ENCODE data around the gene USP4.
"Not testable (repeated sequence)": the region's sequence is repeated elsewhere in the genome, so short reads cannot be mapped to it uniquely, and the experiment has no call there.

Gene USP4

DNA sequence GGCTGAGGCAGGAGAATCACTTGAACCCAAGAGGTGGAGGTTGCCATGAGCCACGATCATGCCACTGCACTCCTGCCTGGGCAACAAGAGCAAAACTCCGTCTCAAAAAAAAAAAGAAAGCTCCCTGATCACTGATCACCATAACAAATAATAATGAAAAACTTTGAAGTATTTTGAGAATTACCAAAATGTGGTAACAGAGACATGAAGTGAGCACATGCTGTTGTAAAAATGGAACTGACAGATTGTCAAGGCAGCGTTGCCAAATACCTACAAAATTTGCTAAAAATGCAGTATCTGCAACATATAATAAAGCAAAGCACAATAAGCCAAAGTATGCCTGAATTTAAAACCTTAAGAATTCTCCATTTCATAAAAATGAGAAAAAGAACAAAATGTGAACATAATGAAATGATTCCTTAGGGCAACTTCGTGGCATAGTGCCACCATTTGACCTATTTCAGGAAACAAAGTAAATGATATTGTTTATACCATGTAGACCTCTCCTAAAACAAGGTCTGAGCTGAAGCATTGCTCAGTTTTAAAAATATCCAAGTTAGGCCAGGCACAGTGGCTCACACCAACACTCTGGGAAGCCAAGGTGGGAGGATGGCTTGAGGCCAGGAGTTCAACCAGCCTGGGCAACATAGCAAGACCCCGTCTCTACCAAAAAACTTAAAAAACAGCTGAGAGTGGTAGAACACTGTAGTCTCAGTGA, 5.8 kb downstream of the USP4 start:
- Mint-ChIP-seq H3K4me3 (no peak overlapping the region), H3K9me3 (no peaks in the 10 kb centered on the region), H3K27ac (peak overlapping the region; percentile 75), H3K4me1 (ENCODE audit: low read depth) (peaks cover 34% of the 10 kb centered on the region), H3K36me3 (ENCODE audit: low read depth) (peaks cover 91% of the 10 kb centered on the region), H3K27me3 (no peaks in the 10 kb centered on the region)
- intact Hi-C loops (cut with micrococcal nuclease) = no loop called here

DNA sequence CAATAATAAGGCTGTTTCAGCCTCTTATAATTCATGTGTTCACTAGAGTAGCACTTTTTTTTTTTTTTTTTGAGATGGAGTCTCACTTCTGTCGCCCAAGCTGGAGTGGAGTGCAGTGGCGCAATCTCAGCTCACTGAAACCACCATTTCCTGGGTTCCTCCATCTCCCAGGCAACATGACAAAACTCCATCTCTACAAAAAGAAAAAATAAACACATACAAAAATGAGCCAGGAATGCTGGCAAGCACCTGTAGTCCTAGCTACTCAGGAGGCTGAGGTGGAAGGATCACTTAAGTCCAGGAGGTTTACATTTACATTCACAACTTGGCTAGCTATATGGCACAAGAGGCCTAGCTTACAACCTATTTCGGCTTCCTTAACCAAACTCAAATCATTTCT, 6.8 kb downstream of the USP4 start:
- Mint-ChIP-seq H3K4me1 (ENCODE audit: low read depth) (peaks cover 24% of the 10 kb centered on the region), H3K27ac (peak overlapping the region; percentile 75), H3K36me3 (ENCODE audit: low read depth) (peaks cover 91% of the 10 kb centered on the region), H3K4me3 (no peak overlapping the region), H3K27me3 (no peaks in the 10 kb centered on the region), H3K9me3 (no peaks in the 10 kb centered on the region)
- intact Hi-C loops (cut with micrococcal nuclease) = no loop called here

DNA sequence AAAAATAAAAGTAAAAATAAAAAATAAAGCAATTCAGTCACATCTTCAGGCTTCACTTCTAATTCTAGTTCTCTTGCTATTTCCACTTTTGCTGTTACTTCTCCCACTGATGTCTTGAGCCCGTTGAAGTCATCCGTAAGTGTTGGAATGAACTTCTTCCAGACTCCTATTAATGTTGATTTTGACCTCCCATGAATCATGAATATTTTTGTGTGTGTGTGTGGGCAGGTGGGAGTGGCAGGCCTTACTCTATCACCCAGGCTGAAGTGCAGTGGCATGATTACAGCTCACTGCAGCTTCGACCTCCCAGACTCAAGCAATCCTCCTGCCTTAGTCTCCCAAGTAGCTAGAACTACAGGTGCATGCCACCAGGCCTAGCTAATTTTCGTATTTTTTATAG, 10.7 kb downstream of the USP4 start:
- Mint-ChIP-seq H3K36me3 (ENCODE audit: low read depth) (peaks cover 99% of the 10 kb centered on the region), H3K27me3 (no peaks in the 10 kb centered on the region), H3K9me3 (no peaks in the 10 kb centered on the region), H3K4me1 (ENCODE audit: low read depth) (peaks cover 13% of the 10 kb centered on the region), H3K4me3 (no peak overlapping the region), H3K27ac (no peak overlapping the region)
- intact Hi-C loops (cut with micrococcal nuclease) = no loop called here

DNA sequence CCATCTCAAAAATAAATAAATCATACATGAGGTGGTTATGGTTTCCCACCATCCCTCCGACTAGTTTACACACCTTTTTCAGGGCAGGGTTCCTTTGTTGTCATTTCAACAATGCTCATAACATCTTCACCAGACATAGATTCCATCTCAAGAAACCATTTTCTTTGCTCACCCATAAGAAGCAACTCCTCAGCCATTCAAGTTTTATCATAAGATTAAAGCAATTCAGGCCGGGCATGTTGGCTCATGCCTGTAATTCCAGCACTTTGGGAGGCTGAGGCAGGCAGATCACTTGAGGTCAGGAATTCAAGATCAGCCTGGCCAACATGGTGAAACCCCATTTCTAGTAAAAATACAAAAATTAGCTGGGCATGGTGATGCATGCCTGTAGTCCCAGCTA, 11.5 kb downstream of the USP4 start:
- H3K4me3 Mint-ChIP-seq; H3K4me1 Mint-ChIP-seq (ENCODE audit: low read depth); H3K27me3 Mint-ChIP-seq; H3K27ac Mint-ChIP-seq; H3K9me3 Mint-ChIP-seq; intact Hi-C loops (cut with micrococcal nuclease): not testable (repeated sequence)
- peaks cover 99% of the 10 kb centered on the region for H3K36me3 Mint-ChIP-seq (ENCODE audit: low read depth)

DNA sequence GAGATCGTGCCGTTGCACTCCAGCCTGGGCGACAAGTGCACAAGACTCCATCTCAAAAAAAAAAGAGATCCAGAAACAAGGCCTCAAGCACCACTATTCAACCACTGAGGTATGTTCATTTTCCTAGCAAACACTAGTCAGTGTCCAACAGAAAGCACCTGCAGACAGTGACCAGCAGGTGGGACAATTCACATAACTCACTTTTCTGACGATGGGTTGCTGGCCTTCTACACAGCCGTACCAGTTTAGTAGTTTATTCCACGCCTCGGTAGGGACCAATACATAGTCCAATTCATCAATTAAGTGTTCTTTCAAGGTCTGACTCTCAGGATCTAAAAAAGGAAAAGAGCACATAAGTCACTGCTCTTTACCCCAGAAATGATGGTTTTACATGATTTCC, 12.4 kb downstream of the USP4 start:
- Mint-ChIP-seq H3K4me1 (ENCODE audit: low read depth) (peaks cover under 1% of the 10 kb centered on the region), H3K27ac (no peak overlapping the region), H3K27me3 (no peaks in the 10 kb centered on the region), H3K36me3 (ENCODE audit: low read depth) (peaks cover 99% of the 10 kb centered on the region), H3K4me3 (no peak overlapping the region), H3K9me3 (no peaks in the 10 kb centered on the region)
- intact Hi-C loops (cut with micrococcal nuclease) = no loop called here

DNA sequence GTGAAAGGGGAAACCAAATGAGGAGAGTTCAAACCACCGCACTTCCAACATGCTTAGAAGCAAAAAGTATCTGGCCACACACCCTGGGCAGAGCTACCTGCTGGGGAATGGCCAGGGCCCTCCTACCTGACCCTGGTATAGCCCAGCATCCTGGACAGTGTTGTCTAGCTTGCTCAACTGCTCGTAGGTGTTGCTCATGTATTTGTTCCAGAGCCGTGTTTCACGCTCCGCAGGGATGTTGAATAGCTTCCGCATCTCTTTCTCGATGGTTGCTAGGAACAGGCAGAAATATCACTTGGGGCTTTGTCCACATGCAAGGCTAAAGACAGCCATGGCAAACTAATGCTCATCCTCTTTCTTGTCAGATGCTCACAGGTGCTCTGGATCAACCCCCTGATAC, 15.1 kb downstream of the USP4 start:
- Mint-ChIP-seq H3K4me1 (ENCODE audit: low read depth) (no peaks in the 10 kb centered on the region), H3K27ac (no peak overlapping the region), H3K36me3 (ENCODE audit: low read depth) (peaks cover 99% of the 10 kb centered on the region), H3K9me3 (no peaks in the 10 kb centered on the region), H3K4me3 (no peak overlapping the region), H3K27me3 (no peaks in the 10 kb centered on the region)
- intact Hi-C loops (cut with micrococcal nuclease) = no loop called here

DNA sequence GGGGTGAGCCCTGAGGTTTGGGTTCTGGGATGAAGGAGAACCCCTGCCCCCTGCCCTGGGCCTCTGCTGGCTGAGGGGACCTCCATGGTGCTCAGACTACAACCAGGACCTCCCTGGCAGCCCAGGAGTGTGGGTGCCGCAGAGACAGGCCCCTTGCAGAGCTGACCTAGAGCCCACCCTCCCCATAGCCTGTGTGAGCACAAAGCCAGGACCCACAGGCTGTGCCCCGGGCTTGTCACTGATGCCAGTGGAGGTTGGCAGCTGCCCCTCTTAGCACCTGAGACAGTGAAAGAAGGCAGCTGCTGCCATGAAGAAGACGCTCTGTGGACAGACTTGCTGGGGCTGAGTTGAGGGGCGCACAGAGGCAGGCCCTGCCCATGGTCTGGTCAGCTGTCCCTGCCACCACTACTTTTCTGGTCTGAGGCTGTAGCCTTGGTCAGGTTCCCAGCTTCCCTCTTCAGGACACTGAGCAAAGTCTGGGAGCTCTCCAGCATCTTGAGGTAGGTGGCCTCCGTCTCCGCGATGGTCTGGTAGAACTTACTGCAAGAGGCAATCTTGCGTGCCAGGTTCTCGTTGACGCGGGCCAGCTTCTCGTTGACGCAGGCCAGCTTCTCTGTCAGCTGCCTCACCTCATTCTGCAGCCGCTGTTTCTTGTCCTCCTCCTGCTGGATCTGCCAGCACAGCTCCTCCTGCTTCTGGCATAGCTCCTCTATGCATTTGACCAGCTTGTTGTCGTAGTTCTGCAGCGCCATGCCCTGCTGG, 23.0 kb downstream of the USP4 start:
- Mint-ChIP-seq H3K4me1 (ENCODE audit: low read depth) (no peaks in the 10 kb centered on the region), H3K9me3 (no peaks in the 10 kb centered on the region), H3K27ac (no peak overlapping the region), H3K27me3 (no peaks in the 10 kb centered on the region), H3K36me3 (ENCODE audit: low read depth) (peaks cover 93% of the 10 kb centered on the region), H3K4me3 (no peak overlapping the region)
- intact Hi-C loops (cut with micrococcal nuclease) = loop anchor here (10.0 kb wide), 1 partner anchor 58 kb away; no protein-coding TSS in a partner anchor

DNA sequence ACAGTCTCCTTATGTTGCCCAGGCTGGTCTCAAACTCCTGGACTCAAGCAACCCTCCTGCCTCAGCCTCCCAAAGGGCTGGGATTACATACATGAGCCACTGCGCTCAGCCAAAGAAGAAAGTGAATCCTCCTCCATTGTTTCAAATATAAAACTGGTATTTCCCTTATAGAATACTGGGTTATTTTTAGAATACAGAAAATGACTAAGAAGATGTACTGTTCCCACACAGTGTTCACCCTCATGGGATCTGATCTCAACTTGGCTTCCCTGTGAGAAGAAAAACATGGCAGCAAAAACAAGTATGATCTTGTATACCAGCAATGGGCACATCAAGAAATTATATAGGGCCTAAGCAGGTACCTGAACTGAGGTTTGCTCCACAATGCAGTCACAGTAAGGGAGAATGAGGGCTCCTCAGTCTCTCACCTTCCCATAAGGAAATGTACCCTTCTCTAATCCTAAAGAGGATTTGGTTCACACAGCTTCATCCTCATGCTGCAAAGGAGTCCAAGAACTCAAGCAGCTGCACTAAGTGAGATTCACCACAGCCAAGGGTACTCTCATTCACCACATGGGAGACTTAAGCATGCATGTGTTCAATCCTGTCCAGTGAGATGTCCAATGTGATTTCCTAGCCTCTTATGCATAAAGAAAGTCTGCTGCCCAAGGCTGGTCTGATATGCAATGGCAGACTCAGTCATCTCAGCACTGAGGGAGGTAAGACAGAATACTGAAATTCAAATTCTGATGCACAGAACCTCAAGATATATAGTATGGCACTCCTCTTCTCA, 25.8 kb downstream of the USP4 start:
- no peaks in the 10 kb centered on the region for H3K27me3 Mint-ChIP-seq
- H3K36me3 Mint-ChIP-seq (ENCODE audit: low read depth) = peaks cover 93% of the 10 kb centered on the region
- peaks cover 6% of the 10 kb centered on the region for H3K4me1 Mint-ChIP-seq (ENCODE audit: low read depth)
- intact Hi-C loops (cut with micrococcal nuclease) = loop anchor here (10.0 kb wide), 1 partner anchor 61 kb away; no protein-coding TSS in a partner anchor
- no peak overlapping the region for H3K4me3 Mint-ChIP-seq
- no peaks in the 10 kb centered on the region for H3K9me3 Mint-ChIP-seq
- H3K27ac Mint-ChIP-seq = no peak overlapping the region

DNA sequence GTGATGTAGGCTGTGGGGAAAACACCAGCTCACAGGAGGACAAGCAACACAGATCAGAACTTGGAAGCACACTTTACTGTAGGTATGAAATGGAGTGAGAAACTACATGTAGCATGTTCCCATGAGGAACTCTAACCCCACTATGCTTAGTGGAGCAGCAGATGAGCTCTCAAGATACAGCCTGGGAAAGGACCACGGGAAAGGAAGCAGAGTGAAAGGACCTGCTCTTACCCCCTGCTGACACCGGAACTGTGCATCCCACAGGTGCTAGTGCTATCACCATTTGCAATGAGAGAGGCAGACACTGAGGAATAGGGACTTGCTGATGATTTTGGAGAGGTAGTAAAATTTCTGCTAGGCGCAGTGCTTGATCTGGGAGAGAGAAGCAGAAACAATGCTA, 28.6 kb downstream of the USP4 start:
- H3K9me3 Mint-ChIP-seq = no peaks in the 10 kb centered on the region
- peaks cover 6% of the 10 kb centered on the region for H3K4me1 Mint-ChIP-seq (ENCODE audit: low read depth)
- no peak overlapping the region for H3K27ac Mint-ChIP-seq
- H3K27me3 Mint-ChIP-seq = no peaks in the 10 kb centered on the region
- intact Hi-C loops (cut with micrococcal nuclease) = loop anchor here (10.0 kb wide), 1 partner anchor 64 kb away; no protein-coding TSS in a partner anchor
- H3K36me3 Mint-ChIP-seq (ENCODE audit: low read depth) = peaks cover 93% of the 10 kb centered on the region
- H3K4me3 Mint-ChIP-seq = no peak overlapping the region

DNA sequence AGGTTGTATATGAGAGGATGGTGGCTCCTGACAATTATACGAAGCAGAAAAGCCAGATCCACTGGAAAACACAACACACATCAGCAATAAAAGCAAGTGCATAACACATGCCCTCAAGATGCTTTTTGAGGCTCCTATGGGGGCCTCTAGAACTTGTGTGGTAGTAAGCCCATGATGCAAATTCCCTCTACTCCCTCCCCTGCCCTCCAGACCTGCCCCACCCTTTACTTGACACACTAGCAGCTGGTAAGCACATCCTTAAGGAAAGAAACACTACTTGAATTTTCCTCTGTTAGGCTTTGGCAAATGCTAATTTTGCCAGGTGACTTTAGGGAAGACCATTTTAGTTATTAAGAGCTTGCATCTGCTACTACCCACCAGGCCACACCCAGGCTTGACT, 29.2 kb downstream of the USP4 start:
- intact Hi-C loops (cut with micrococcal nuclease) = loop anchor here (10.0 kb wide), 1 partner anchor 64 kb away; no protein-coding TSS in a partner anchor
- H3K27ac Mint-ChIP-seq = no peak overlapping the region

DNA sequence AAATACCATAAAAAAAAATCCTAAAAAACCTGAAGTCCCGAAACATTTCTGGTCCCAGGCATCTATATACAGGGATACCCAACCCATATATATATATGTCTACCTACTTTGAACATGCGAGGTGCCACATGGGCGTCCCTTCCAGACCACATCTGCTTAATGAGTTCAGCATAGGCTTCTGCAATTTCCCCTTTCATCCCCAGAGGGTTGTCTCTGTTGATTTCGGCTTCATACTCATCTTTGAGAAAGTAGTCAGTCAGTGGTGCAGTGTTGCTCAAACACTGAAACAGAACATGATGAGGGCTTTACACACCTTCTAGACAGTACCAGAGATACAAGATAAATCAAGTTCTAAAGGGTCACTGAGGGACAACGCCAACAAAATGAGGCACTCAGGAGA, 34.2 kb downstream of the USP4 start:
- H3K27ac Mint-ChIP-seq = no peak overlapping the region
- H3K4me3 Mint-ChIP-seq = no peak overlapping the region
- no peaks in the 10 kb centered on the region for H3K9me3 Mint-ChIP-seq
- intact Hi-C loops (cut with micrococcal nuclease) = no loop called here
- no peaks in the 10 kb centered on the region for H3K27me3 Mint-ChIP-seq
- H3K36me3 Mint-ChIP-seq (ENCODE audit: low read depth) = peaks cover 100% of the 10 kb centered on the region
- H3K4me1 Mint-ChIP-seq (ENCODE audit: low read depth) = no peaks in the 10 kb centered on the region

More for the DNA sequence above, 29.2 kb downstream of the USP4 start:
- Mint-ChIP-seq H3K36me3 (ENCODE audit: low read depth) (peaks cover 93% of the 10 kb centered on the region), H3K4me3 (no peak overlapping the region), H3K27me3 (no peaks in the 10 kb centered on the region), H3K4me1 (ENCODE audit: low read depth) (peaks cover 6% of the 10 kb centered on the region), H3K9me3 (no peaks in the 10 kb centered on the region)

DNA sequence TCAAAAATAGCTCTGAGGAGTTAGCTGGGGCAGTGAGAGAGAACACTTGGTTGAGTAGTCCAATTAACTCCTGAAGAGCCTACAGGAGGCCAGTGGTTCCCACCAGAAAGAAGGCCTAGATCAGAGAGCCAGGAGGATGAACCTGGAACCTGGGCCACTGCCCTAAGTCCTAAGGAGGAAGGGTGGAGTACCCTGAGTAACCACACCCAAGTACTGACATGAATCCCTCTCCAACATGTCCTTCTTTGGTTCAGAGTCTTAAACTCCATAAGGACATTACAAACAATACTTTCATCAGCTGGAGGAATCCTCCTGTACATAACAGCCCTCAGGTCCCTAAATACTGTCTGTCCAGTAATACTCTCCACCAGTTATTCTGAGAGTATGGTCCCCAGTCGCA, 37.2 kb downstream of the USP4 start:
- intact Hi-C loops (cut with micrococcal nuclease) = no loop called here
- Mint-ChIP-seq H3K4me1 (ENCODE audit: low read depth) (peaks cover 4% of the 10 kb centered on the region), H3K27me3 (no peaks in the 10 kb centered on the region), H3K9me3 (no peaks in the 10 kb centered on the region), H3K36me3 (ENCODE audit: low read depth) (peaks cover 100% of the 10 kb centered on the region), H3K27ac (no peak overlapping the region), H3K4me3 (no peak overlapping the region)

DNA sequence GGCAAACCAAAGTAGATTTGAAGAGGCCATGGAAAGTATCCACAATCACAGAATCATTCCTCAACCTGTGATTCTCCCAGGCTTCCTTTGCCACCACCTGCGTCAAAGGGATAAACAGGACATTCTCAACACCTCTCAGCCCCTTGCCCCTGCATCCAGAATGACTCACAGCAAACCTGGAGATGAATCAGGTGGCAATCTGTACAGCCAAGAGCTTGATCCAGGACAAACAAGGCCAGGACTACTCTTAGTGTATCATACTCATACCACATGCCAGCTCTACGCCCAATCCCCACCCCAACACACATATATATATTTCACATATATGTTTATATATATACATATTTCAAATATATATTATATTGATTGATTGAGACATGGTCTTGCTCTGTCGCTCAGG, 39.3 kb downstream of the USP4 start:
- Mint-ChIP-seq H3K27ac (no peak overlapping the region), H3K36me3 (ENCODE audit: low read depth) (peaks cover 100% of the 10 kb centered on the region), H3K4me1 (ENCODE audit: low read depth) (peaks cover 17% of the 10 kb centered on the region), H3K4me3 (no peak overlapping the region), H3K9me3 (no peaks in the 10 kb centered on the region), H3K27me3 (no peaks in the 10 kb centered on the region)
- intact Hi-C loops (cut with micrococcal nuclease) = no loop called here

DNA sequence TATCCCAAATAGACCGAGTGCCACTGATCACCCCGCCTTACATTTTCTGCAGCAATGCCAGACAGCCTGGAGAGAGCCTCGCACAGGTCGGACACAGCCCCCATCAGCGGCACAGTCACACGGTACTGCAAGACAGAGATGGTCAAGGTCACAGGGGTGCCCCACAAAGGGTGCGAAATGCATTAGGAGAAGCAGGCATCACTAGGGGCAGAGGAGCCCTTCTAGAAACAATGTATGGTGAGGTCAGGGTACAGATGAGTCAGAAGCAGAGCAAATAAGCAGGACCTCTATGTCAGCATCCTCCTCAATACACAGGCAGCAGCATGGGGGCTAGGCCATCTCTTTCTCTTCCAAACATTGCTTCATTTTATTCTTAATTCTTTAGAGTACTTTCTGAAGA, 41.3 kb downstream of the USP4 start:
- H3K27ac Mint-ChIP-seq = peak overlapping the region; percentile 83
- H3K36me3 Mint-ChIP-seq (ENCODE audit: low read depth) = peaks cover 100% of the 10 kb centered on the region
- no peaks in the 10 kb centered on the region for H3K27me3 Mint-ChIP-seq
- H3K9me3 Mint-ChIP-seq = no peaks in the 10 kb centered on the region
- peaks cover 21% of the 10 kb centered on the region for H3K4me1 Mint-ChIP-seq (ENCODE audit: low read depth)
- intact Hi-C loops (cut with micrococcal nuclease) = no loop called here
- no peak overlapping the region for H3K4me3 Mint-ChIP-seq
